SK-N-MC (cell line): ENCODE data around the gene RIPPLY3.

Experiments used
- EZH2 ChIP-seq: fragments of 200-600 bp; sonication (generic); IDR thresholded peaks from one replicate; pipeline ENCODE4 v1.6.1; 2017; ENCODE audit warnings: antibody characterized with exemption
- FOXP2 ChIP-seq: optimal IDR thresholded peaks from 2 replicates; pipeline ENCODE3; 2011; ENCODE audit warnings: mild to moderate bottlenecking, moderate library complexity; ENCODE audit not compliant: insufficient read depth; ENCODE audit errors: extremely low read length, control extremely low read depth
- POLR2AphosphoS5 ChIP-seq: IDR thresholded peaks from 2 replicates; pipeline ENCODE4 v1.6.1; 2012; ENCODE audit warnings: mild to moderate bottlenecking, low read depth, low read length, borderline replicate concordance

- TF ChIP-seq POLR2AphosphoS5 (no peak), EZH2 (no peak), FOXP2 (no peak)
Measured at GRCh38 chr21:36994501-36995158, 11.9 kb upstream of the RIPPLY3 start.
